ENCODE measurements around the gene CASK.

The CASK gene

DNA sequence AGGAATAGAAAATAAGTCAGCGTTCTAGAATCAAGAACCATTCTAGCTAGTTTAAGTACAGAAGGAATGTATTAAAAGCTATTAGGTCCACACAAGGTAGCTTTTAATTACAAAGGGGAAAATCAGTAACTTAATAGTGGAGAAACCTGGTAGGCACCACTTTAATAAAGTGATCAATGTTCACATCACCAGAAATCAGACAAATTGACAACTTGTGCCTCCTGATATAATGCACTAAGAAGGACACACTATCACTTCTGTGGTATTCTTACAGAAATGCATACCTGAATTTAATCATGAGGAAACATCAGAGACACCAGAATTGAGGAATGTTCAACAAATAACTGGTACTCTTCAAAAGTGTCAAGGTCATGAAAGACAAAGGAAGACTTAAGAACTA lies 421.4 kb downstream of the CASK start:
- no peak for DNase-seq

DNA sequence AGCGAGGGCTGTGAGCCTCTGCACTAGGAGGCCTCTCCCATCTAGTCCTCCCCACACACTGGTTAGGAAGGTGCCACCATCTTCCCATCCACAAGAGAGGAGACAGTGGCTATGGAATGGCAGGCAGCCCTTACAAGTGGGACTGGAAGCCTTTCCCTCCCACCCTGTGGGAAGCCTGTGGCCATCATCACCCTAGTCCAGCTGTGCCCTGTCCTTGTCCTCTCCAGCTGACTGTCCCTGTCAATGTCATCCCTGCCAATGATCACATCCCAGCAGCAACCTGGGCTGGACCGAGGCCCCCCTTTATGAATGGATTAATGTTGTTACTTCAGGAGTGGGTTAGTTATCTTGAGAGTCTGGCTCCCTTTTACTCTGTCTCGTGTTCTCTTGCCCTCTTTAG lies 423.4 kb downstream of the CASK start:
- DNase-seq = no peak

DNA sequence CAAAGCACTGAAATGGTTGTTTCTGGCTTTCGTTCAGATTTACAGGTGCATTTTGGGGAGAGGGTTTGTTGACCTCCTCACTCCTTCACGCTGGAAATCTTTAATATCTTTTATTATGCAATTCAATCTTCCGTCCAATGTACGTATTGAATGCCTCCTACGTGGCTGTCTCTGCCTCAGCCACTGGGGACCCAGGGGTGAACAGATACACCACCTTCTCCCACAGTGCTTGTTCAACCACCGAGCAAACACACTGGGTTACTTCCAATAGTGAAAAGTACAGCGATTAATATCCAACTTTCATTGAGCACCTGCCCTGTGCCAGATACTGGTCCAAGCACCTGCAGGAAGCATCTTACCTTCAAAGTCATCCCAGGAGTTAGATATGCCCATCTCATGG lies 424.2 kb downstream of the CASK start:
- DNase-seq = no peak

DNA sequence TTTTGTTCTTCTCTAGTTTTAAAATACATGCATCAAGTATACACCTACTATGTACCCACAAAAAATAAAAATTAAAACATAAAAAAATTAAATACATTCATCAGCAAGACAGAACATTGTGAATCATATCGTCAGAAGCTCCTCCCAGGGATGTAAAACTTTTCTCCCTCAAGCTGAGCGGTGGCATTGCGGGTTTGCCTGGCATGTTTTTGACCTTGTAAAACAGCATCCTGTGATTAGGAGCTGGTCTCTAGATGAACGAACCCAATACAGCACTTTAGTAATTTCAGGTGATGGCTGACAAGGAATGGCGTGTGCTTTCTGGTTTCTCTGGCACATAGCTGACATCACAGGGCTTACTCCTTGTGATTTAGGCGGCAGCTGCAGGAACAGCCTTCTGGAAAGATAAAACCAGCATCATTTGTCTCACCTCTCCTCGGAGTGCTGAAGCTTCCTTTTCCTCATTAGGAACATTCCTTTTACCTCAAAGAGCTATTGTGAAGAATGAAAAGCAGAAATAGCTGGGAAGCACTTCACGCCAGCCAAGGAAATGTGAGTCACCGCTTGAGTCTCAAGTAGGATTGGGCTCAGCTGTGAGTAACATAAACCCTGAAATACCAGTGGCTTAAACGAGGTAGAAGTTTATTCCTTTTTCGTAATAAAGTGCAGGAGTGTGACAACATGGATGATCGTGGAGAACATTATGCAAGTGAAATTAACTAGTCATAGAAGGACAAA lies 431.9 kb downstream of the CASK start:
- no peak for DNase-seq

DNA sequence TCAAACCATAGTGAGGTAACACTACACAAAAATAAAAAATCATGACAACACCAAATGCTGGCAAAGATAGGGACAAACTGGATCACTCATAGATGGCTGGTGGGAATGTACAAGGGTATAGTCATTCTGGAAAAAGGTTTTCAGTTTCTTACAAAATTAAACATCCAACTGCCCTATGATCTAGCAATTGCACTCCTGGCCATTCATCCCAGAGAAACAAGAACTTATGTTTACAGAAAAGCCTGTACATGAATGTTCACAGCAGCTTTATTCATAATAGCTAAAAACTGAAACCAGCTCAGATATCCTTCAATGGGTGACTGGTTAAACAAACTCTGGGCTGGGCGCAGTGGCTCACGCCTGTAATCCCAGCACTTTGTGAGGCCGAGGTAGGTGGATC lies 432.9 kb downstream of the CASK start:
- no peak for DNase-seq

DNA sequence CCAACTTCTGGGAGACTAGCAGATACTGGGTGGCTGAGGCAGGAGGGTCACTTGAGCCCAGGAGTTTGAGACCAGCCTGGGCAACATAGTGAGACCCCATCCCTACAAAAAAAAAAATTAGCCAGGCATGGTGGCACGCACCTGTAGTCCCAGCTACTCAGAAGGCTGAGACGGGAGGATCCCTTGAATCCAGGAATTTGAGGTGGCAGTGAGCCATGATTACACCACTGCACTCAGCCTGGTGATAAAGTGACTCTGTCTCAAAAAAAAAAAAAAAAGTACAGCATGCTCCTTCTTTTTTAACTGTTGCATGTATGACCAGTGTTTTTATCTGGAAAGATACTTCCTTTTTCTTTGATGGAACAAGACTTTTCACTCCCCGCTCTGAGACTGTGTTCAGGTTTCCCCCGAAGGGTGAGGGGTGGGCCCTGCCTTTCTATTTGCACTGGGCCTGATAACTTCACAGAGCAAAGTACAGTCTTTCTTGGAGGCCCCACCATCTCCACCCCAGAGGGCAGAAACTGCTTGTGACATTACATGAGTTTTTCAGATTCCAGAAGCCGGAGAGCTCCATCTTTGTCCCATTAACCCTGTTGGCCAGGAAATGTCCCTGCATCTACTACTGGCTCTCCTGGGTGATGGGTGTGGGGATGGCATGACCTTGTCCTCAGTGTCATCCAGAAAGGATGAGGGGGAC lies 441.1 kb downstream of the CASK start:
- DNase-seq = no peak

- DNase-seq = peak; percentile 9
Observed at GRCh38 chrX:41481264-41482109, 441.9 kb downstream of the CASK start.

GRCh38 chrX:41480508-41481260 lies 442.7 kb downstream of the CASK start:
- DNase-seq = no peak

- DNase-seq = no peak
Observed at GRCh38 chrX:41478381-41478911, 444.9 kb downstream of the CASK start.

GRCh38 chrX:41475591-41476241 lies 447.6 kb downstream of the CASK start:
- DNase-seq = no peak

- DNase-seq = no peak
Observed at GRCh38 chrX:41475191-41475590, 448.2 kb downstream of the CASK start.

- DNase-seq = no peak
Observed at GRCh38 chrX:41474726-41475100, 448.6 kb downstream of the CASK start.

DNA sequence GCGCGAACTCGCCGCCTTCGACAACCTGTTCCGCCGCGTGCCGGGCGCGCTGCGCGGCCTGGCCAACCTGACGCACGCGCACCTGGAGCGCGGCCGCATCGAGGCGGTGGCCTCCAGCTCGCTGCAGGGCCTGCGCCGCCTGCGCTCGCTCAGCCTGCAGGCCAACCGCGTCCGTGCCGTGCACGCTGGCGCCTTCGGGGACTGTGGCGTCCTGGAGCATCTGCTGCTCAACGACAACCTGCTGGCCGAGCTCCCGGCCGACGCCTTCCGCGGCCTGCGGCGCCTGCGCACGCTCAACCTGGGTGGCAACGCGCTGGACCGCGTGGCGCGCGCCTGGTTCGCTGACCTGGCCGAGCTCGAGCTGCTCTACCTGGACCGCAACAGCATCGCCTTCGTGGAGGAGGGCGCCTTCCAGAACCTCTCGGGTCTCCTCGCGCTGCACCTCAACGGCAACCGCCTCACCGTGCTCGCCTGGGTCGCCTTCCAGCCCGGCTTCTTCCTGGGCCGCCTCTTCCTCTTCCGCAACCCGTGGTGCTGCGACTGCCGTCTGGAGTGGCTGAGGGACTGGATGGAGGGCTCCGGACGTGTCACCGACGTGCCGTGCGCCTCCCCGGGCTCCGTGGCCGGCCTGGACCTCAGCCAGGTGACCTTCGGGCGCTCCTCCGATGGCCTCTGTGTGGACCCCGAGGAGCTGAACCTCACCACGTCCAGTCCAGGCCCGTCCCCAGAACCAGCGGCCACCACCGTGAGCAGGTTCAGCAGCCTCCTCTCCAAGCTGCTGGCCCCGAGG lies 449.2 kb downstream of the CASK start:
- no peak for DNase-seq

GRCh38 chrX:41472231-41472815 lies 451.0 kb downstream of the CASK start:
- DNase-seq = no peak

DNA sequence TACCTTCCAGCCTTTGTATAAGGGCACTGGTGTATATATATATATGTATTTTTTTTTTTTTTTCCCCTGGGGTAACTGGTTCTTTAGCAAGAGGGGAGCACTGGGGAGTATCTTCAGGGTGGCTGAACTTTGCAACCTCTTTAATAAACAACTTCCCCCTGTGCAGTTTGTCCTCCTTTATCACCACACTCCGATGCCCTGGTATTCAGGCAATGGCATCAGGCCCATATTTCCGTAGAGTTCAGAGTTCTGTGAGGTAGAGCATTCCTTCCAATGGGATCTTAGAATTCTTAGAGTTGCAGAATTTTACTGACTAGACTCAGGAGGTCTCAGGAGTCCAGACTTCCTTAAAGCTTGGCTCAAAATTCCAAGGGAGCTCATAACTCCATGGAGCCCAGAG lies 451.6 kb downstream of the CASK start:
- no peak for DNase-seq

DNA sequence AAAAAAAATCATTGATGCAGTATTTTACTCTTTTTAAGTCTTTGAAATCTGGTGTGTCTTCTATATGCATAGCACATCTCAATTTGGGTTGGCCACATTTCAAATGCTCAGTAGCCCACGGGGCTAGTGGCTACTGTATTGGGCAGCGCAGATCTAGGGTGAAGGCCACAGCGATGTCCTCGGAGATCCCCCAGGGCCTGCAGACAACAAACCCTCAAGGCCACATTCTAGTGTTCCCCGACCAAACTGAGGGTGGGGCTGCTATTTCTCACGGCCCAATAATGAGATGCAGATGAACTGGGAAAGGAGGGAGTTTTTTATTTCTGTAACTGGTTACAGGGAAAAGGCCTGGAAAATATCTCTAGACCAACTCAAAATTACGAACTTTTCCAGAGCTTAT lies 452.6 kb downstream of the CASK start:
- no peak for DNase-seq

DNA sequence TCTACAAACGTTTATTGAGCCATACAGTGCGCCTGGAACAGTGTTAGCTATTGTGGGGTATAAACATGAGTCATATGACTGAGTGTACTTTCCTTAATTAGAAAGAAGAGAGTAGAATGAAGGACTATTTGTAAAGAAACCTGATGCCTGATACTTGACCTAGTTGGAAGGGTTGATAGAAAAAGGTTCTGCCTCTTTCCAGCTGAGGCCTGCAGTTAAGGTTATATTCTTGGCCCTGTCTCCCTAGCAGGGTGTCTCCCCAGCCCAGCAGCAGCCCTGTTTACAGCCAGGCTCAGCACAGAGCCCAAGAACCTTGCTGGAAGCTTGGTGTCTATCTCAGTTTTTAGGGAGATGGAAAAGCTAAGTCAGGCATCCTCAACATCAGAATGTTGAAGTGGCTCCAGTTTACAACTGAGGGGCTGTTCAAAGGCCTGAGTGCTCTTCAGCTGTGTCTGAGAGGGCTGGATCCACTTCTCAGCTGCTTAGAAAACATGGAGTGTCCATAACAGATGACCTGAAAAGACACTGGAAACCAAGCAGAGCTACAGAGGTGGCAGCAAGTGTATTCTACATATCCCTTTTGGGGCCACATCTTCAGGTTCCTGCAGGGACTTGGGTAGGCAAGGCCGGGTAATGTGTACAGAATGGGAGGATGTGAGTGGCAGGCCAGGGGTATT lies 454.6 kb downstream of the CASK start:
- DNase-seq = no peak
